GM18520 (cell line): ENCODE results near the gene CEBPB.
"Not testable (repeated sequence)": the region's sequence is repeated elsewhere in the genome, so short reads cannot be mapped to it uniquely, and the experiment has no call there.

Experiments used
- ATAC-seq: cut with Tn5 transposase; IDR thresholded peaks from one replicate; pipeline ENCODE4 v1.9.1; 2021; ENCODE audit not compliant: unreplicated experiment

CEBPB gene

DNA sequence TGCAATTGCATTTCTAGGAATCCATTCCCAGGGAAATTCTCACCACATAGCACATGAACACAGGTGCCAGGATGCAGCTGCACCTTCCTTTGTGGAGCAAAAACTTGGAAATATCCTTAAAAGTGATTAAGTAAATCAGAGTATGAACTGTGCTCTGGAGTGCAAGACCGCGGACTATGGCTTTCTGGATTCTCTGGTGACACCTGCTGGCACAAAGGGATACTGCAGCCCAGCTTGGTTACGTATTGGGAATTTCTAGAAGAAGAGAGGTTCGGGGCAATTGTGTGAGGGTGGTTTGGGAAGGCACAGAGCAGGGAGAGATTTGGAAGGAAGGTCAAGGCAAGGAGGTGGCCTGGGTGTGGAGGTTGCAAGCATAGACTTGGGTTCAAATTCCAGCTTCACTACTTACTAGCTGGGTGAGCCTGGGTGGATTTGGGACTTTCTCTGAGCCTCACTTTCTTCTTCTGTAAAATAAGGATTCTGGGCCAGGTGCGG lies 21.3 kb upstream of the CEBPB start:
- ATAC-seq = no peak

DNA sequence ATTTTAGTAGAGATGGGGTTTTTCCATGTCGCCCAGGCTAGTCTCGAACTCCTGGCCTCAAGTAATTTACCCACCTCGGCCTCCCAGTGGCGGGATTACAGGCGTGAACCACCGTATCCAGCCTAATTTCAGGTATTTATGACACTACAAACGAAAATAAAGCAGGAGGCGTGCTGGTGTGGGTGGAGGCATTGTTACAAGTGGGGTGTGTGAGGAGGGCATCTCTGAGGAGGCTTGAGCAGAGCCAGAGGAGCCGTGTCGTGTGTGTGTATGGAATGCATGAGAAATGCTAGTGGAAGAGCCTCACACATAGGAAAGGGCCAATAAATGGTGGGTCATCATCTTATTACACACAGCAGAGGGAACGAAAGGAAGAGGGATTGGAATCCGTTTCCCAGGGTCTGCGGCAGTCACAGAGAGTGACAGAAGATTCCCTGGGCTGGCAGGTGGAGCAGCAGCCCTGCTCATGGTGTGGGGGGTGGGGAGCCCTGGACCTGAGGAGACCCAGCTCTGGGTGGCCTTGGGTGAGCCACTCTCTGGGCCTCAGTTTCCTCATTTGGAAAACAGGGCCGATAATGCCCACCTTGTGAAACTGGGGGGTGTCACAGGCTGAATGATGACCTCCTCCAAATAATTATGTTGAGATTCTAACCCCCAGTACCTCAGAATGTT lies 19.9 kb upstream of the CEBPB start:
- no peak for ATAC-seq

DNA sequence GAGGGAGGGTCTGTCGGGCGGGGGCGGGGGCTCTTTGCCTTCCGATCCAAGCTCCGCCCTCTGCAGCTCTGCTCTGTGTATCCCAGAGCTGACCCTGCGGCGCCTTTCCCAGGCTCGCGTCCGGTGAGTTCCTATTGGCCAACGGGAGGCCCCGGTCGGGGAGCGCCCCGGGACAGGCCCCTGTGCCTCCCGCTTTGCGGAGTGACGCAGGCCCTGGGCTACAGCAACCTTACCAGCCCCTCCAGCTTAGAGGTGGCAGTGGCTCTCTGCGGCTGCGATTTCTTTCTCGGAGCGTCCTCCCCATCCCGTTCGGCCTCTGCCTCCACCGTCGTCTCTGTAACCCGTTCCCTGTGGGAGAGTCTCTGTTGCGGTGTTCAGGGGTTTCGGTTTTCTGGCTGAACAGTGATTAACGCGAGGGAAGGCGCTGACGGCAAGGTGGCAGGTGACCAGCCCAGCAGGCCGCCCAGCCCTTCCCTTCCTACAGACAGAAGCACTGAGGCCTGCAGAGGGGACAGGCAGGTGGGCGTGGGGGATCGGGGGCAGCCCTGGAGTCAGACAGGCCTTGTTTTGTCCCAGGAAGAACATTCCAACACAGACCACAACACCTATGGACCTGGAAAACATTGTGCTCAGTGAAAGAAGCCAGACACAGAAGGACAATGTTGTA lies 18.1 kb upstream of the CEBPB start:
- ATAC-seq = no peak

GRCh38 chr20:50174456-50174855 lies 16.2 kb upstream of the CEBPB start:
- no peak for ATAC-seq

DNA sequence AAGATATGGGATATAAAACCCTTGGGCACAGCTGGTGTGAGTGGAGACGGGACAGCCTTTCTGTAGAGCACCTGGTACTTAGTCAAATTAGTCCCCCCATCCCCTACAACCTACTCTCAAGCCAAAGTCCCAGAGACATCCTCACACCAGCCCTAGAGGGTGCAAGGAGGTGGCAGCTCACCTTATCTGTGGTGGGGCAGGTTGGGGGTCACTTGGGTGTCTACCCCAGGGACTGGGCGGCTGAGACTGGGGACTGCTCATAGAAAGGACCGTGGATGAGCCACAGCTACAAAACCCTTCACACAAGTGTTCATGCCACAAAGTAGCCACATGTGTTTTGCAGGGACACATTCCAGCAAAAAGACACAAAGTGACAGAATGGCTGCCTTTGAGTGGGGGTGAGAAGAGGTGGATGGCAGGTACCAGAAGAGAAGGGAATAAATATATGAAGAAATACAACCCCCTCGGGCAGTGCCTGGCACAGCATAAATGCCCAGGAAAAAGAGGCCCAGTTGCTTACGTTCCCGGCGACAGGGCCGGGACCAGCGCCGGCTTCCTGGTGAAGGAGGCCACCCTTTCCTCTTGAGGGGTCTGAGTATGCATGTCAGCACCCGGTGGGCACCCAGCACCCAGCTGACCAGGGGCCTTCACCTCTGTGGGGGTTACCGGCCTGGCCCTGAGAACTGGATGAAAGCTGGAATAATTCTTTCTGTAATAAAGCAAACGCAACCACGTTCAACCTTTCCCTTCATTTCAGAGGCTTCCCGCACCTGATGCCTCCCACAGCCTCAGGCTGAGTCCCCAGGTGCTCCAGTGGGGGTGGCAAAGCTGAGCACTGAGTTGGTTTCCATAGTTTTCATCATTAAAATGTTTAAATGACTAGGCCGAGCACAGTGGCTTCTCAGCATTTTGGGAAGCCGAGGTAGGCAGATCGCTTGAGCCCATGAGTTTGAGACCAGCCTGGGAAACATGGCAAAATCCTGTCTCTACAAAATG lies 14.4 kb upstream of the CEBPB start:
- no peak for ATAC-seq

GRCh38 chr20:50178672-50179071 lies 12.0 kb upstream of the CEBPB start:
- ATAC-seq = not testable (repeated sequence)

DNA sequence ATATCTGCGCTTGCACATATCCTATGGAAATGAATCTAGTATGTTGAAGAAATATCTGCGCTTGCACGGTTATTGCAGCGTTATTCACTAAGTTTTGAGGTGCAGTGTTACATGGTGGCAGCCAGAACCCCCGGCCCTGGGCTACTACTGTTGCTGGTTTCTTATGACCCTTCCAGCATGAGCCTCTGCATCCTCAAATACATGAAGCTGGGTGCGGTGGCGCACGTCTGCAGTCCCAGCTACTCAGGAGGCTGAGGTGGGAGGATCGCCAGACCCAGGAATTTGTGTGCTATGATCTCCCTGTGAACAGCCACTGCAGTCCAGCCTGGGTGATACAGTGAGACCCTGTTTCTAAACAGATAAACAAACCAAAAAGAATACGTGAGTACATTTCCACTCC lies 9.3 kb upstream of the CEBPB start:
- ATAC-seq = no peak

DNA sequence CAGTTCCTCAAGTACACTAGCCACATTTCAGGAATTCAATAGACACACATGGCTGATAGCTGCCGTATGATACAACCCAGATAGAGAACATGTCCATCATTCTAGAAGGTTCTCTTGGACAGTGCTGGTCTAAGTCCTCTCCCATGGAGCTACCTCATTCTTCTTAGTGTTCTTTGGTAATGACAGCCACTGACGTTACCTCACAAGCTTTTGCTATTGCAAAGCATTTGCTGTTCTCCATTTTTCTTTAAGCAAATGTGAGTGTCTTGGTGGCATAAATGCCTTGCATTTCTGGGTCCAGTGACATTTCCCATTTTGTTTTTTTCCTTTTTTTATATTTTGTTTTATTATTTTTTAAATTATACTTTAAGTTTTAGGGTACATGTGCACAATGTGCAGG lies 8.3 kb upstream of the CEBPB start:
- no peak for ATAC-seq

GRCh38 chr20:50185426-50185825 lies 5.2 kb upstream of the CEBPB start:
- no peak for ATAC-seq

GRCh38 chr20:50186151-50186885 lies 4.3 kb upstream of the CEBPB start:
- ATAC-seq = no peak

GRCh38 chr20:50186987-50187402 lies 3.6 kb upstream of the CEBPB start:
- no peak for ATAC-seq

- ATAC-seq = no peak
Observed at GRCh38 chr20:50187403-50188051, 3.1 kb upstream of the CEBPB start.

- no peak for ATAC-seq
Observed at GRCh38 chr20:50188287-50188688, 2.3 kb upstream of the CEBPB start.

GRCh38 chr20:50188879-50189680 lies 1.6 kb upstream of the CEBPB start:
- no peak for ATAC-seq

GRCh38 chr20:50189681-50190250 lies 864 bp upstream of the CEBPB start:
- no peak for ATAC-seq

GRCh38 chr20:50191065-50191543 lies 474 bp downstream of the CEBPB start:
- peak; percentile 6 for ATAC-seq

- ATAC-seq = peak; percentile 24
Observed at GRCh38 chr20:50191544-50192363, 1.1 kb downstream of the CEBPB start.
